ENCODE measurements around the gene AGMAT. TPM values are rescaled to one million over a fixed set of nuclear protein-coding genes. Genes with fewer than 3 reads are reported as not detected.
A peak's percentile ranks its signal among the peaks of the same experiment; 100 is the strongest.

AGMAT gene
- total and polyA plus RNA-seq, 9 of the 15 experiments (the other 6 are each of a cell fraction or from before 2014, with no cell fraction given) = not detected

- TF ChIP-seq CTCFL (IDR thresholded peaks at IDR 0.05; ENCODE audit: borderline replicate concordance, insufficient read depth, low read depth, low read length, poor library complexity, severe bottlenecking) = no peak
- no peak for TF ChIP-seq TCF7L2 (IDR thresholded peaks at IDR 0.05; ENCODE audit: low read depth, low read length)
- no peak for TF ChIP-seq EWSR1 (IDR thresholded peaks at IDR 0.05; ENCODE audit: borderline replicate concordance, low read depth, partially characterized antibody)
- no peak for TF ChIP-seq ZBTB11 (CRISPR knock-in tag; IDR thresholded peaks at IDR 0.05)
- TF ChIP-seq CHD1 (IDR thresholded peaks at IDR 0.05; ENCODE audit: low read length) = no peak
- TF ChIP-seq TRIM24 (IDR thresholded peaks at IDR 0.05) = no peak
- TF ChIP-seq SAFB2 (IDR thresholded peaks at IDR 0.05; ENCODE audit: borderline replicate concordance, low read depth, low read length, severe bottlenecking) = no peak
- peak; percentile 92 for TF ChIP-seq ZBTB33 (CRISPR knock-in tag; IDR thresholded peaks at IDR 0.05)
These were observed 18.5 kb upstream of the AGMAT start (continued) for GRCh38 chr1:15603050-15603965.

All from K562 (cell line).